Kidney epithelial cell (primary cell): Measurements from ENCODE around the gene CEP295NL. TPM values are rescaled to one million over a fixed set of nuclear protein-coding genes. Genes with fewer than 3 reads are reported as not detected.
"Not testable (repeated sequence)": the region's sequence is repeated elsewhere in the genome, so short reads cannot be mapped to it uniquely, and the experiment has no call there.

ENCODE experiments used
- DNase-seq: peaks from one replicate; pipeline ENCODE4 v3.0.0-alpha.2; 2010; ENCODE audit warnings: low read depth
- H3K27me3 ChIP-seq: 2 replicates; pipeline ENCODE4 v1.6.0; 2011; ENCODE audit warnings: low read length; ENCODE audit not compliant: control insufficient read depth, insufficient read depth
- H3K36me3 ChIP-seq: 2 replicates; pipeline ENCODE4 v1.5.1; 2011; ENCODE audit warnings: low read length; ENCODE audit not compliant: control insufficient read depth, insufficient read depth
- H3K4me3 ChIP-seq: 2 replicates; pipeline ENCODE4 v1.5.1; 2011; ENCODE audit warnings: low read depth, mild to moderate bottlenecking, control low read depth, low read length
- total RNA-seq: library from RNA; depleted of rRNA; stranded (reverse); fragments of >200 nt; gene quantifications from 2 replicates; pipeline ENCODE4 v1.2.3, GENCODE V29; 2015
- TF ChIP-seq, protein P1 (sequence below): IDR thresholded peaks from 2 replicates; pipeline ENCODE4 v1.5.1; 2011; ENCODE audit warnings: mild to moderate bottlenecking, moderate library complexity, low read length, control low read depth, inconsistent platforms; ENCODE audit not compliant: insufficient read depth, poor library complexity, severe bottlenecking

Gene CEP295NL
- total RNA-seq, 1 donor from 2014 or later = 0.63 TPM

DNA sequence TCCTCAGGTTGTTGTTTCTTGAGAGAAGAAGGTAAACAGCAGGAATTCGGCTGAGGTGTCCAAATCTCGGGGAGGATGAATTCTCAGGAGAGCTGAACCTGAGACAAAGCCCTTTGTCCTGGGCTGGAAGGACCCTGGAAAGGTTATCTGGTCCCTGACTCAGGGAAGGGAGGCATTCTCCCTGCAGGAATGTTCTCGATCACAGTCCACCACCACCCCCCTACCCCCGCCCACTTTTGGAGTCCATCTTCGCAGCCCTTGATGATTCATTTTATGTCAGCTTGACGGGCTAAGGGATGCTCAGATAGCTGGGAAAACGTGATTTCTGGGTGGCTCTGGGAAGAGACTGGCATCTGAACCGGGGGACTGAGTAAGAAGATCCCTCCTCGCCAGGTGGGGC is 1.4 kb upstream of the CEP295NL start:
- Histone ChIP-seq H3K27me3 (no peaks in the 10 kb centered on the region), H3K4me3 (no peak overlapping the region), H3K36me3 (no peaks in the 10 kb centered on the region)
- DNase-seq = no peak
- TF ChIP-seq, protein P1, sequence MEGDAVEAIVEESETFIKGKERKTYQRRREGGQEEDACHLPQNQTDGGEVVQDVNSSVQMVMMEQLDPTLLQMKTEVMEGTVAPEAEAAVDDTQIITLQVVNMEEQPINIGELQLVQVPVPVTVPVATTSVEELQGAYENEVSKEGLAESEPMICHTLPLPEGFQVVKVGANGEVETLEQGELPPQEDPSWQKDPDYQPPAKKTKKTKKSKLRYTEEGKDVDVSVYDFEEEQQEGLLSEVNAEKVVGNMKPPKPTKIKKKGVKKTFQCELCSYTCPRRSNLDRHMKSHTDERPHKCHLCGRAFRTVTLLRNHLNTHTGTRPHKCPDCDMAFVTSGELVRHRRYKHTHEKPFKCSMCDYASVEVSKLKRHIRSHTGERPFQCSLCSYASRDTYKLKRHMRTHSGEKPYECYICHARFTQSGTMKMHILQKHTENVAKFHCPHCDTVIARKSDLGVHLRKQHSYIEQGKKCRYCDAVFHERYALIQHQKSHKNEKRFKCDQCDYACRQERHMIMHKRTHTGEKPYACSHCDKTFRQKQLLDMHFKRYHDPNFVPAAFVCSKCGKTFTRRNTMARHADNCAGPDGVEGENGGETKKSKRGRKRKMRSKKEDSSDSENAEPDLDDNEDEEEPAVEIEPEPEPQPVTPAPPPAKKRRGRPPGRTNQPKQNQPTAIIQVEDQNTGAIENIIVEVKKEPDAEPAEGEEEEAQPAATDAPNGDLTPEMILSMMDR = no peak

- H3K36me3 ChIP-seq, DNase-seq, H3K4me3 ChIP-seq, H3K27me3 ChIP-seq: not testable (repeated sequence)
Measured at GRCh38 chr17:78902231-78902630, 770 bp downstream of the CEP295NL start.

DNA sequence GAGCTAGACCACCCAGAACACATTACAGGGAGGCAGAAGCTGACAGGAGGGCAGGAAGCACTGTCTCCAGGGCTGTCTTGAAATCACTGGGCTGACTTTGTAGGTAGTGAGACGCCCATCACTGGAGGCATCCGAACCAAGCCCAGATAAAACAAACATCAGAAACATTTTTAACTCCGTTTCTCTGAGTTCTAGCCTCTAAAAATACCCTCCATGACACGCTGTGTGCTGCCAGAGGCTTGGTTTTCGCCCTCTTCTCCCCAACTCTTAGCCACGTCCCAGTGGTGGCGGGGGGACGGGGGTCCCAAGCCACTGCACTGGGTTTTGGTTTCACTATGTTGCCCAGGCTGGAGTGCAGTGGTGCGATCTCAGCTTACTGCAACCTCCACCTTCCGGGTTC is 1.2 kb downstream of the CEP295NL start:
- H3K36me3 ChIP-seq = peaks cover 2% of the 10 kb centered on the region
- no peaks in the 10 kb centered on the region for H3K27me3 ChIP-seq
- no peak for DNase-seq
- H3K4me3 ChIP-seq = no peak overlapping the region
- TF ChIP-seq, protein P1 = no peak

DNA sequence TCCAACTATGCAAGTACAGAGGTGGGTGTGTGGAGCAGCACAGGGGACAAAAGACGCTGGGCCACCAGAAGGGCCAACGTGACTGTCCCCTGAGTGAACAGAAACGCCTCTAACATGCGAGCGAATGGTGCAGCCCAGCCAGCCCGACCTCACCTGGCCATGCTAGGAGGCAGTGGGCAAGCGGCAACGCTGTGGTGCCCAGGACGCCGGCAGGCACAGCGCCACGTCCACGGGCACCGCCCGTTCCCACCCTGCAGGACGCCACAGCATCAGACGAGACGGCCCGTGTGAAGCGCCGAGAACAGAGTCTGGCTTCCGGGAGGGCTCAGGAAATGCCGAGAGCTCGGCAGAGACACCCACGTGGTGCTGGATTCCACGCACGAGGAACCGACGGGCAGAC is 2.2 kb downstream of the CEP295NL start:
- DNase-seq = no peak
- H3K4me3 ChIP-seq = no peak overlapping the region
- H3K27me3 ChIP-seq = no peaks in the 10 kb centered on the region
- peaks cover 2% of the 10 kb centered on the region for H3K36me3 ChIP-seq
- TF ChIP-seq, protein P1 = no peak

GRCh38 chr17:78899361-78900260 is 3.4 kb downstream of the CEP295NL start:
- H3K4me3 ChIP-seq = no peak overlapping the region
- H3K27me3 ChIP-seq = no peaks in the 10 kb centered on the region
- no peak for DNase-seq
- H3K36me3 ChIP-seq = peaks cover 2% of the 10 kb centered on the region
- TF ChIP-seq, protein P1 = no peak

DNA sequence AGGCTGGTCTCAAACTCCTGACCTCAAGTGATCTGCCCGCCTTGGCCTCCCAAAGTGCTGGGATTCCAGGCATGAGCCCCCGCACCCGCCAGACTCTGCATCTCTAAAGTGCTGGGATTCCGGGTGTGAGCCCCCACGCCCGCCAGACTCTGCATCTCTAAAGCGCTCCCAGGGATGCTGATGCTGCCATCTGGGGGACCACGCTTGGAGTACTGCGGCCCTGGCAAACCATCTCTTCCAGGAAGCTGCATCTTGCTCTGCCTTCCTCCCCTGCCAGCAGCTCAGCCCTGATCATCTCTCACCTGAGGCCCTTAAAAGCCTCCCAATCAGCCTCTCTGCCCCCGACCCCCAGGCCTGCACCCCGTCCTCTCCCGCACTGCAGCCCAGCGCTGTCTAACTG is 4.1 kb downstream of the CEP295NL start:
- H3K36me3 ChIP-seq = peaks cover 2% of the 10 kb centered on the region
- DNase-seq = no peak
- TF ChIP-seq, protein P1 = no peak
- H3K4me3 ChIP-seq = no peak overlapping the region
- no peaks in the 10 kb centered on the region for H3K27me3 ChIP-seq
